GM18508 (cell line): ENCODE measurements around the gene SEMA3F.

Source experiments
- ATAC-seq: cut with Tn5 transposase; IDR thresholded peaks from one replicate; pipeline ENCODE4 v1.9.1; 2021; ENCODE audit warnings: moderate number of reproducible peaks; ENCODE audit not compliant: insufficient read depth, unreplicated experiment

Gene SEMA3F

GRCh38 chr3:50189274-50189673 lies 34.1 kb downstream of the SEMA3F start:
- no peak for ATAC-seq

- ATAC-seq: no peak
Measured at GRCh38 chr3:50189989-50190388, 34.9 kb downstream of the SEMA3F start.

- ATAC-seq: no peak
Measured at GRCh38 chr3:50190936-50191660, 36.0 kb downstream of the SEMA3F start, which contains the start of gene GNAT1. TSS of gene GNAT1 (plus strand) at chr3:50191610. CDS start at chr3:50191726, 116 bp downstream.

- ATAC-seq: no peak
Measured at GRCh38 chr3:50192124-50192523, 37.0 kb downstream of the SEMA3F start.

GRCh38 chr3:50192689-50193141 lies 37.6 kb downstream of the SEMA3F start:
- ATAC-seq: no peak

GRCh38 chr3:50193286-50193685 lies 38.2 kb downstream of the SEMA3F start:
- no peak for ATAC-seq

- ATAC-seq: no peak
Measured at GRCh38 chr3:50193746-50194127, 38.6 kb downstream of the SEMA3F start.

- ATAC-seq: no peak
Measured at GRCh38 chr3:50194128-50194902, 39.2 kb downstream of the SEMA3F start.

- ATAC-seq: no peak
Measured at GRCh38 chr3:50194903-50195500, 39.9 kb downstream of the SEMA3F start.

- no peak for ATAC-seq
Measured at GRCh38 chr3:50195501-50196252, 40.6 kb downstream of the SEMA3F start.

GRCh38 chr3:50196253-50196801 lies 41.2 kb downstream of the SEMA3F start:
- no peak for ATAC-seq

GRCh38 chr3:50201573-50202315 lies 46.6 kb downstream of the SEMA3F start:
- no peak for ATAC-seq

- no peak for ATAC-seq
Measured at GRCh38 chr3:50202353-50203112, 47.4 kb downstream of the SEMA3F start.

- no peak for ATAC-seq
Measured at GRCh38 chr3:50203113-50203808, 48.1 kb downstream of the SEMA3F start.

GRCh38 chr3:50203809-50204803 lies 49.0 kb downstream of the SEMA3F start:
- ATAC-seq: no peak

GRCh38 chr3:50204804-50205412 lies 49.8 kb downstream of the SEMA3F start, which contains the start of gene SLC38A3:
TSS of gene SLC38A3 (plus strand) at chr3:50205271. CDS start at chr3:50214200, 8,929 bp downstream.
- ATAC-seq: no peak
